GM12865 (cell line): ENCODE data around the gene ABHD16B.

Experiments
- DNase-seq: peaks from one replicate; pipeline ENCODE4 v3.0.0; 2010; ENCODE audit warnings: low read depth
- H3K4me3 ChIP-seq: 2 replicates; pipeline ENCODE4 v1.5.1; 2011; ENCODE audit warnings: mild to moderate bottlenecking, low read depth, low read length, control low read depth
- TF ChIP-seq, protein P1 (sequence below): IDR thresholded peaks from 2 replicates; pipeline ENCODE4 v1.5.1; 2011; ENCODE audit warnings: low read length, control low read depth, low read depth, inconsistent platforms; ENCODE audit not compliant: insufficient read depth; ENCODE audit errors: missing control alignments

The ABHD16B gene

GRCh38 chr20:63823691-63824311 lies 37.5 kb upstream of the ABHD16B start:
- TF ChIP-seq, protein P1, sequence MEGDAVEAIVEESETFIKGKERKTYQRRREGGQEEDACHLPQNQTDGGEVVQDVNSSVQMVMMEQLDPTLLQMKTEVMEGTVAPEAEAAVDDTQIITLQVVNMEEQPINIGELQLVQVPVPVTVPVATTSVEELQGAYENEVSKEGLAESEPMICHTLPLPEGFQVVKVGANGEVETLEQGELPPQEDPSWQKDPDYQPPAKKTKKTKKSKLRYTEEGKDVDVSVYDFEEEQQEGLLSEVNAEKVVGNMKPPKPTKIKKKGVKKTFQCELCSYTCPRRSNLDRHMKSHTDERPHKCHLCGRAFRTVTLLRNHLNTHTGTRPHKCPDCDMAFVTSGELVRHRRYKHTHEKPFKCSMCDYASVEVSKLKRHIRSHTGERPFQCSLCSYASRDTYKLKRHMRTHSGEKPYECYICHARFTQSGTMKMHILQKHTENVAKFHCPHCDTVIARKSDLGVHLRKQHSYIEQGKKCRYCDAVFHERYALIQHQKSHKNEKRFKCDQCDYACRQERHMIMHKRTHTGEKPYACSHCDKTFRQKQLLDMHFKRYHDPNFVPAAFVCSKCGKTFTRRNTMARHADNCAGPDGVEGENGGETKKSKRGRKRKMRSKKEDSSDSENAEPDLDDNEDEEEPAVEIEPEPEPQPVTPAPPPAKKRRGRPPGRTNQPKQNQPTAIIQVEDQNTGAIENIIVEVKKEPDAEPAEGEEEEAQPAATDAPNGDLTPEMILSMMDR = no peak
- no peak for DNase-seq
- H3K4me3 ChIP-seq = no peak overlapping the region

- no peak overlapping the region for H3K4me3 ChIP-seq
- no peak for DNase-seq
- TF ChIP-seq, protein P1 = no peak
Measured at GRCh38 chr20:63825331-63826118, 35.8 kb upstream of the ABHD16B start.

DNA sequence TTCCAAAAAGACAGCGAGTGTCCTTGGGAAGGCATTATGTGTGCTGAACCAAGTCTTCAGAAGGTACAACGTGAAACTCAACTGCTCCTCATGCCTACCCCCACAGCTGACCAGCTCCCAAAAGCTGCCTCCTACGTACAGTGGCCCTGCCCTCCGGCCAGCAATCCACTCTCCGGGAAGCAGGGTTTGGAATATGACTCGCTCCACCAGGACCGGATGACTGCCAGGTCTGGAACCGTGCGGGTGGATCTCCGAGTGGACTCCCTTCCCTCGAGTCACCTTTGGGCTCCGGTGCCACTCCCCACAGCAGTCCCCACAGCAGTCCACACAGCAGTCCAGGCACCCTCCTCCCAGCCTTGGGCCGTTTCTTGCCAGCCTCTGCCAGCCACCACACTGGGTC lies 34.5 kb upstream of the ABHD16B start:
- no peak for DNase-seq
- H3K4me3 ChIP-seq = no peak overlapping the region
- TF ChIP-seq, protein P1 = no peak

GRCh38 chr20:63828124-63828523 lies 33.2 kb upstream of the ABHD16B start:
- TF ChIP-seq, protein P1 = no peak
- DNase-seq = no peak
- H3K4me3 ChIP-seq = no peak overlapping the region

DNA sequence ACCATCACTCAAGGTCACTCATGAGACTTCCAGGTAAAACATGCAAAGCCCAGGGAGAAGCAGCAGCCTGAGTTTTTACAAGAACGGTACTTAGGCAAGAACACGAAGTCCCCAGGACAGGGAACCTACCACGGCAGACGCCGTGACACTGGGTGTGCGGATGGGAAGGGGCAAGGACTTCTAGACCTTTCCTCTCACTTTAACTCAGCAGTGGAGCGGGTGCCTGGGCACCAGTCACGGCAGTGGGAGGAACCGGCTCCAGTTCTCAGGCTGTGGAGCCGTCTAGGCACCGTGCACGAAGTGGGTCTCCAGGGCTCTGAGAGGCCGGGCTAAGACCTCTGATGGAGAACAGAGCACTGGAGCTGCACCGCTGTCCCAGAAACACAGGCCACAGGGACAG lies 32.8 kb upstream of the ABHD16B start:
- DNase-seq = no peak
- TF ChIP-seq, protein P1 = no peak
- no peak overlapping the region for H3K4me3 ChIP-seq

- DNase-seq = no peak
- TF ChIP-seq, protein P1 = no peak
- H3K4me3 ChIP-seq = no peak overlapping the region
Measured at GRCh38 chr20:63828951-63829350, 32.3 kb upstream of the ABHD16B start.
